Neural cell (in vitro differentiated cells): Measurements from ENCODE around the gene ARHGAP10.

Experiments used
- EP300 ChIP-seq: fragments of 450-650 bp; conservative IDR thresholded peaks from 2 replicates; pipeline ENCODE4 v1.6.1; 2014; ENCODE audit warnings: antibody characterized with exemption, mild to moderate bottlenecking, moderate library complexity; ENCODE audit not compliant: poor library complexity, severe bottlenecking
- TF ChIP-seq, protein P1 (sequence below): fragments of 450-650 bp; IDR thresholded peaks from 2 replicates; pipeline ENCODE4 v1.5.1; 2014; ENCODE audit warnings: antibody characterized with exemption, mild to moderate bottlenecking, moderate library complexity; ENCODE audit not compliant: poor library complexity, severe bottlenecking

DNA sequence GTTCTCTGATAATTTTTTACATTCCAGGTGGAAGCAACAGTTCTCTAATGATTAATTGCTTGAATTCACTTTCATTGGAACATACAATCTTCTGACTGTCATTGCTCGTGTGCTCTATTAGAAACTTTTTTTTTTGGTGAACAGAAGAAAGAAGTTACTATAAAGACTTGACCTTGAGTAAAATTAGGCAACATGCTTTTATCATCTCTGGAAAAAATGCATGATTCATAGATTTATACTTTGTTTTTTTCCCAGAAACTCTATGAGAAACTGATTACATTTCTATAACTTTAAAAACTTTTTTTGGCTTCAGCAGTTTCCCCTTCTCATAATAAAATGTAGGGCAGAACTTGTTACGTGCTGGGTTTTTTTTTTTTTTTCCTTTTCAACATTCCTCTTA lies 167.6 kb downstream of the ARHGAP10 start:
- TF ChIP-seq, protein P1, sequence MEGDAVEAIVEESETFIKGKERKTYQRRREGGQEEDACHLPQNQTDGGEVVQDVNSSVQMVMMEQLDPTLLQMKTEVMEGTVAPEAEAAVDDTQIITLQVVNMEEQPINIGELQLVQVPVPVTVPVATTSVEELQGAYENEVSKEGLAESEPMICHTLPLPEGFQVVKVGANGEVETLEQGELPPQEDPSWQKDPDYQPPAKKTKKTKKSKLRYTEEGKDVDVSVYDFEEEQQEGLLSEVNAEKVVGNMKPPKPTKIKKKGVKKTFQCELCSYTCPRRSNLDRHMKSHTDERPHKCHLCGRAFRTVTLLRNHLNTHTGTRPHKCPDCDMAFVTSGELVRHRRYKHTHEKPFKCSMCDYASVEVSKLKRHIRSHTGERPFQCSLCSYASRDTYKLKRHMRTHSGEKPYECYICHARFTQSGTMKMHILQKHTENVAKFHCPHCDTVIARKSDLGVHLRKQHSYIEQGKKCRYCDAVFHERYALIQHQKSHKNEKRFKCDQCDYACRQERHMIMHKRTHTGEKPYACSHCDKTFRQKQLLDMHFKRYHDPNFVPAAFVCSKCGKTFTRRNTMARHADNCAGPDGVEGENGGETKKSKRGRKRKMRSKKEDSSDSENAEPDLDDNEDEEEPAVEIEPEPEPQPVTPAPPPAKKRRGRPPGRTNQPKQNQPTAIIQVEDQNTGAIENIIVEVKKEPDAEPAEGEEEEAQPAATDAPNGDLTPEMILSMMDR = no peak
- TF ChIP-seq EP300 = no peak
